GM19455 (cell line): ENCODE results near the gene ACKR1.
A peak's percentile ranks its signal among the peaks of the same experiment; 100 is the strongest.

Source experiments
- ATAC-seq: cut with Tn5 transposase; IDR thresholded peaks from one replicate; pipeline ENCODE4 v1.9.1; 2021; ENCODE audit not compliant: unreplicated experiment

ACKR1 gene

GRCh38 chr1:159218649-159219636 lies 14.3 kb downstream of the ACKR1 start:
- no peak for ATAC-seq

GRCh38 chr1:159222075-159222865 lies 17.6 kb downstream of the ACKR1 start:
- no peak for ATAC-seq

- ATAC-seq = no peak
Observed at GRCh38 chr1:159223004-159223403, 18.3 kb downstream of the ACKR1 start.

- no peak for ATAC-seq
Observed at GRCh38 chr1:159228554-159228953, 23.9 kb downstream of the ACKR1 start.

- no peak for ATAC-seq
Observed at GRCh38 chr1:159229260-159229885, 24.7 kb downstream of the ACKR1 start.

- ATAC-seq = no peak
Observed at GRCh38 chr1:159229896-159230295, 25.2 kb downstream of the ACKR1 start.

GRCh38 chr1:159239551-159240220 lies 35.0 kb downstream of the ACKR1 start:
- ATAC-seq = peak; percentile 90

- no peak for ATAC-seq
Observed at GRCh38 chr1:159247266-159247665, 42.6 kb downstream of the ACKR1 start.

GRCh38 chr1:159248311-159248710 lies 43.6 kb downstream of the ACKR1 start:
- no peak for ATAC-seq

GRCh38 chr1:159250638-159251216 lies 46.1 kb downstream of the ACKR1 start:
- no peak for ATAC-seq
